22Rv1 (cell line): ENCODE measurements around the gene NLRP4.
A peak's percentile ranks its signal among the peaks of the same experiment; 100 is the strongest.

Experiments used
- H3K27ac ChIP-seq: fragments of 450-650 bp; 2 replicates; pipeline ENCODE4 v1.5.1; 2017
- CTCF ChIP-seq: fragments of 450-650 bp; IDR thresholded peaks from 2 replicates; pipeline ENCODE4 v1.5.1; 2017; ENCODE audit warnings: mild to moderate bottlenecking
- ZFX ChIP-seq: fragments of 450-650 bp; IDR thresholded peaks from 2 replicates; pipeline ENCODE4 v1.6.1; 2017; ENCODE audit warnings: antibody characterized with exemption, borderline replicate concordance

NLRP4 gene

GRCh38 chr19:55836340-55836739 is at the start of gene NLRP4:
TSS of gene NLRP4 (plus strand) at chr19:55836540. CDS start at chr19:55852081, 15,541 bp downstream.
- TF ChIP-seq ZFX, result no peak
- TF ChIP-seq CTCF, result no peak
- H3K27ac ChIP-seq, result no peak within 1 kb of the TSS

GRCh38 chr19:55795021-55795420 is 41.3 kb upstream of the NLRP4 start:
- no peak for TF ChIP-seq CTCF
- no peak for TF ChIP-seq ZFX
- H3K27ac ChIP-seq, result no peak overlapping the region

- no peak for TF ChIP-seq CTCF
- TF ChIP-seq ZFX, result no peak
- H3K27ac ChIP-seq, result no peak overlapping the region
Observed at GRCh38 chr19:55801416-55801815, 34.9 kb upstream of the NLRP4 start.

- no peak overlapping the region for H3K27ac ChIP-seq
- TF ChIP-seq CTCF (no peak), ZFX (no peak)
Observed at GRCh38 chr19:55802281-55802680, 34.1 kb upstream of the NLRP4 start.

GRCh38 chr19:55809381-55810058 is 26.8 kb upstream of the NLRP4 start:
- TF ChIP-seq CTCF (peak; percentile 82), ZFX (no peak)
- H3K27ac ChIP-seq, result no peak overlapping the region

GRCh38 chr19:55811340-55811739 is 25.0 kb upstream of the NLRP4 start:
- TF ChIP-seq ZFX (no peak), CTCF (no peak)
- no peak overlapping the region for H3K27ac ChIP-seq

- no peak overlapping the region for H3K27ac ChIP-seq
- TF ChIP-seq ZFX, result no peak
- no peak for TF ChIP-seq CTCF
Observed at GRCh38 chr19:55812449-55812848, 23.9 kb upstream of the NLRP4 start.
